HG02943 (cell line): ENCODE measurements around the gene PRM1.
"Not testable (repeated sequence)": the region's sequence is repeated elsewhere in the genome, so short reads cannot be mapped to it uniquely, and the experiment has no call there.

Source experiments
- ATAC-seq: cut with Tn5 transposase; IDR thresholded peaks from one replicate; pipeline ENCODE4 v1.9.1; 2021; ENCODE audit warnings: mild to moderate bottlenecking, low read depth, moderate library complexity; ENCODE audit not compliant: unreplicated experiment

PRM1 gene

DNA sequence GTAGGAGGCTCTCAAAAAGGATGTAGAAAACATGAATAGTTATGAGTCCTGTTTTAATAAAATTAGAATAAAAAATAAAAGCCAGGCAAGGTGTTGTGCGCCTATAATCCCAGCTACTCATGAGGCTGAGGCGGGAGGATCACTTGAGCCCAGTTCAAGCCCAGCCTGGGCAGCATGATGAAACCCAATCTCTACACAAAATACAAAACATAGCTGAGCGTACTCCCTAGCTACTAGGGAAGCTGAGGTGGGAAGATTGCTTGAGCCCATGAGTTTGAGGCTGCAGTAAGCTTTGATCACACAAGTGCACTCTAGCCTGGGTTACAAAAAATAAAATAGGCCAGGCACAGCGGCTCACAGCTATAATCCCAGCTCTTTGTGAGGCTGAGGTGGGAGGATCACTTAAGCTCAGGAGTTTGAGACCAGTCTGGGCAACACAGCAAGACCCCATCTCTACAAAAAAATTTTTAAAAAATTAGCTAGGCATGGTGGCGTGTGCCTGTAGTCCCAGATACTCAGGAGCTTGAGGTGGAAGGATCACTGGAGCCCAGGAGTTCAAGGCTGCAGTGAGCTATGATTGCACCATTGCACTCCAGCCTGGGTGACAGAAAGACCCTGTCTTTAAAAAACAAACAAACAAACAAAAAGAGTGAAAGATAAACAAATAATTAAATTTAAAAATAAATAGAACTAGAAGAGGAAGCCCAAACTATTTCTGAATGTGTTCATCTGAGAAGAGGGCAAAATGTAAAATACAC lies 17.2 kb upstream of the PRM1 start:
- ATAC-seq: no peak

DNA sequence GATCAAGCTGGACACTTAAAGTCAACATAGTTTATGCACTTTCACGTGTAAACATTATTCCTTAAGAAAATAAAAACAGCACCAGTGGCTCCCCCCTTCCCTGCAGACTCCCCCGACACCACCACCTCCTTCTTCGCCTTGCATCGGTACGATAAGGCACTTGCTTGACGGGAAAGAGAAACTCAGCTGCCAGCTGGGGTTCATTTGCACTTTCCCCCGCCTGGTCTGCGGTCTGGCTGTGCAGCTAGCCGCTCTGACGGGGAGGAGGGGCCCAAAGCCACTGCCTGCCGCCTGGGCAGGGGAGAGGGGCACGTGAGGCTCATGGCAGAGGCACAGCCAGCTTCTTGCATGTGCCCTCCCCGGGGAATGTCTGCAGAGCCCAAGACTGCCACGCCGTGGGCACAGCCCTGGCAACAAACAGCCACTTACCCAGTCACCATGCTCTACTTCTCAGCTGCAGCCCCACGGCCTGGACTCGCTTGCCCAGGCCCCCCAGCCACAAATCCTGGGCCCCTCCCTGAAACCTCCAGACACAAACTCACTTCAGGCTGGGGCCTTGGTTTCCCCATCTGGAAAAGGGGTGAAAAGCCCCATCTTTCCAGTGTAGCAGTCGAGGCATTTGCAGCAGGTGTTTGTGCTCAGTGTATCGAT lies 16.5 kb upstream of the PRM1 start:
- peak; percentile 69 for ATAC-seq

DNA sequence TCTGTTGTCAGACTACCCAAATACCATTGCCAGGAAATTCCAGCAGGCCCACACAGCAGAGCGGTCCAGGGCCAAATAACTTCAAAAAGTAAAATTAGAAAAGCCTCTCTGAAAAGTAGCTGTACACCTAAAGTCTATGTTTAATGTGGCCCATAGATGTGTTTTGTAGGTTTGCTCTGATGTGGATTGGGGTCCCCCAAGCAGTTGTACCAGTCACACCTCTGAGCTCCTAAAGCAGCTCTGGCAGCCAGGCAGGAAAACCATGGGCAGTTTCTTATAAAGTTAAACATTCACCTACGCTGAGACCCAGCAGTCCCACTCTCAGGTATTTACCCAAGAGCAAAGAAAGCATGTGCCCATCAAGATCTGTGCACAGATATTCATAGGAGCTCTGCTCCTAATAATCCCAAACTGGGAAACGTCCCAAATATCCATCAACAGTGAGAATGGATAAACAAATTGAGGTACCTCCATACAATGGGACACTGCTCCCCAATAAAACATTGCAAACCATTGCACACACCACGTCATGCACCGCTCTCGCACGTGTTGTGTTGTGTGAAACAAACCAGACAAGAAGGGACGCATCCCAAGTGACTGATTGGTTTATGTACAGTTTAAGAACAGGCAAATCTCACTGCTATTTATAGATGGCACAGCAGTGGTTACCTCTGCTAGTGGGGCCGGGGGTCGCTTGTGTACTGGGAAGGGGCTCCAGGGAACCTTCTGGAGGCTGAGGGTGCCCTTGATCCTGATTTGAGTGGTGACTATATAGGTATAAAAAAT lies 15.8 kb upstream of the PRM1 start:
- peak; percentile 22 for ATAC-seq

DNA sequence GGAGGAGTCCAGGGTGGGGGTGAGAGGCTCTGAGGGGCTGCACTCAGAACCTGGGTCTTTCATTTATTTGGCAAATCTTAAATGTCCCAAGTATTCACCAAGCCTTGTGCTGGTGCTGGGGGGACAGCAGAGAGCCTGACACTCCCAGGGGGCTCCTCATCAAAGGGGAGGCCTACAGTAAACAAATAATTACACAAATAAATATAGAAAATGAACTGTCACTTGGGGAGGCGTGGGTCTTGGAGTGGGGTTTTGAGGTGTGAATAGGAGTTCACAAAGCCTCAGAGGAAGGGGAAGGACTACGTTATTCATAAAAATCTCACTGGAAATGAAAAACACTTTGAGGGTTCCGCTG lies 15.2 kb upstream of the PRM1 start:
- ATAC-seq: no peak

- no peak for ATAC-seq
Measured at GRCh38 chr16:11295672-11296071, 14.5 kb upstream of the PRM1 start.

GRCh38 chr16:11292076-11292748 lies 11.1 kb upstream of the PRM1 start:
- ATAC-seq: no peak

DNA sequence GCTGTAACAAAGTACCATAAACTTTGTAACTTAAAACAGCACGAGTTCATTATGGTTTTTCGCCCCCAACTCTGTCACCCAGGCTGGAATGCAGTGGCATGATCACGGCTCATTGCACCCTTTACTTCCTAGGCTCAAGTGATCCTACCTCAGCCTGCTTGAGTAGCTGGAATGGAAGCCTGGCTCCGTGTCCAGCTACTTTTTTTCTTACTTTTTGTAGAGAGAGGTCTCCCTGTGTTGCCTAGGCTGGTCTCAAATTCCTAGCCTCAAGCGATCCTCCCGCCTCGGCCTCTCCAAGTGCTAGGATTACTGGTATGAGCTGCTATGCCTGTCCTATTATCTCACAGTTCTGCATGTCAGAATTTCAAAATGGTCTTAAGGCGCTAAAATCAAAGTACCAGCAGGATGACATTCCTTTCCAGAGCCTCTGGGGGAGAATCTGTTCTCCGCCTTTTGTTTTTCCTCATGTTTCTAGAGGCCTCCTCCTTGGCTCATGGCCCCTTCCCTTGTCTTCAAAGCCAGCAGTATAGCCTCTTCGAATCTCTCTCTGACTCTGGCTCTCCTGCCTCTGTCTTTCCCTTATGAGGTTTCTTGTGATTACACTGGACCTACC lies 10.1 kb upstream of the PRM1 start:
- no peak for ATAC-seq

DNA sequence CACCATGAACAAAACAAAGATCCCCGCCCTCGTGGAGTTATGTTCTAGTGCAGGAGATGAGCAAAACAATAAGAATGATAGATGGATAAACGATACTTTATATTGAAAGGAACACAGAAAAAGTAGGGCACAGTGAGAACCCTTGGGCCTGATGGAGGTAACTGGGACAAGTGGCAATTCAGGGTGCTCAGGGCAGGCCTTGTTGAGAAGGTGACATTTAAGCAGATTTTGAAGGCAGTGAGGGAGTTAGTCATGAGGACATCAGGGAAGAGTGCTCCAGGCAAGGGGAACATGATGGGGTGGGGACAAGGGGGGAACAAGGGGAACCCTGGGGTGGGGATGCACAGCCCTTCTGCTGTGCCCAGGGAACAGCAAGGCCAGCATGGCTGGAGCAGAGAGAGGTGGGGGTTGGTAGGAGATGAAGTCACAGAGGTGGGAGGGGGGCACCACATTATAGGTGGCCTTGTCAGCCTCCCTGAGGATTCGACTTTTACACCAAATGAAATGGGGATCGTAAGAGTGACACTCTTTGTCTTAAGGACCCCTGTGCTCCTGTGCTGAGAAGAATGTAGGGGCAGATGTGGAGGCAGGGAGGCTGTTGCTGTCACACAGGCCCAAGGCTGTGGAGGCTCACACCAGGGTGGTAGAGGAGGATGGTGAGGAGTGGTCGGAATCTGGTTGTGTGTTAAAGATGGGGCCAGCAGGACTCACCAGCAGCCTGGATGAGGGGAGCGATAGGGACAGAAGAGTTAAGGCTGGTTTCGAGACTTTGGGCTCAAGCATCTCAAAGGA lies 9.2 kb upstream of the PRM1 start:
- ATAC-seq: no peak

GRCh38 chr16:11289696-11290095 lies 8.6 kb upstream of the PRM1 start:
- ATAC-seq: not testable (repeated sequence)

- no peak for ATAC-seq
Measured at GRCh38 chr16:11289202-11289601, 8.1 kb upstream of the PRM1 start.

GRCh38 chr16:11285842-11286241 lies 4.7 kb upstream of the PRM1 start:
- ATAC-seq: no peak

- ATAC-seq: no peak
Measured at GRCh38 chr16:11283820-11284248, 2.7 kb upstream of the PRM1 start.

- ATAC-seq: no peak
Measured at GRCh38 chr16:11278681-11279628, 2.2 kb downstream of the PRM1 start.

- ATAC-seq: no peak
Measured at GRCh38 chr16:11277607-11278337, 3.4 kb downstream of the PRM1 start.

DNA sequence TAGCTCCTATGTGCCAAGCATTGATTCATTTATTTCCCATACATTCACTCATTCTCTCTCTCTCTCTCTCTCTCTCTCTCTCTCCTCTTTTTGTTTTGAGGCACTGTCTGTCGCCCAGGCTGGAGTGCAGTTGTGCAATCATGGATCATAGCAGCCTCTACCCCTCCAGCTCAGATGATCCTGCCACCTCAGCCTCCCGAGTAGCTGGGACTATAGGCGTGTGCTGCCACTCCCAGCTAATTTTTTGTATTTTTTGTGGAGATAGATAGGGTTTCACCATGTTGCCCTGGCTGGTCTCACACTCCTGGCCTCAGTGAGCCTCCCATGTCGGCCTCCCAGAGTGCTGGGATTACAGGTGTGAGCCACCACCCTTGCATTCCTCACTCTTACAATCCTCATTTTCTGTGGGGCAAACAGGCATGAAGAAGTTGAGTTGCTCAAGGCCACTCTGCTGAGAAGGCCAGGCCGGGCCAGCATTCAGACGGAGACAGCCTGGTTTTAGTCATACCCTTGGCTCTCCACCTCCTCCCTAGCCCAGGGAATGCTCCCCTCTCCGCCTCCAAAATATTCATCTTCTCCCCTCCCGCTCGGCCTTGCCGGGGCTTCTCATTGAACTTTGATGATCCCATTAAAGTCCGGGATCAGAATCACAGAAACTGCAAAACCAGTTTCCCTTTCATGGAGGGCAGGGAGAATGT lies 4.1 kb downstream of the PRM1 start:
- ATAC-seq: no peak

GRCh38 chr16:11276143-11276895 lies 4.8 kb downstream of the PRM1 start, which contains the start of gene PRM2:
TSS of gene PRM2 (minus strand) at chr16:11276480. CDS start at chr16:11276370, 110 bp downstream.
- no peak for ATAC-seq

- ATAC-seq: no peak
Measured at GRCh38 chr16:11274964-11275363, 6.2 kb downstream of the PRM1 start.
